Panc1 (cell line): ENCODE results near the gene STOM. TPM values are rescaled to one million over a fixed set of nuclear protein-coding genes. Genes with fewer than 3 reads are reported as not detected.

ENCODE experiments used
- ATAC-seq: fragments of 200-7000 bp; cut with Tn5 transposase; 2 replicates; pipeline ENCODE4 v1.9.1; 2020; ENCODE audit warnings: mild to moderate bottlenecking, moderate library complexity
- BruUV-seq: library from RNA; stranded (reverse); fragments of 400-500 nt; replicated peaks from 2 replicates; lab custom pipeline; 2021; lab: Mats Ljungman, UMichigan
- CTCF ChIA-PET: fragments of 300-600 bp; sonication (Branson Sonifier 250); formaldehyde crosslinking; loops from one replicate; lab custom pipeline; 2022; ENCODE audit warnings: antibody characterized with exemption; lab: Charles Lee
- POLR2A ChIA-PET: fragments of 300-600 bp; sonication (Branson Sonifier 250); formaldehyde crosslinking; loops from one replicate; lab custom pipeline; 2022; ENCODE audit warnings: antibody characterized with exemption; lab: Charles Lee
- DNase-seq: peaks from one replicate; pipeline ENCODE4 v3.0.0-alpha.2; 2010; ENCODE audit warnings: low read depth, low spot score
- H3K27ac ChIP-seq: 2 replicates; pipeline ENCODE4 v1.5.1; 2011; ENCODE audit warnings: mild to moderate bottlenecking, low read length, inconsistent platforms
- H3K27me3 ChIP-seq: fragments of 200-500 bp; sonication (Bioruptor generic); 2 replicates; pipeline ENCODE4 v1.6.0; 2014; ENCODE audit warnings: low read length, inconsistent platforms; ENCODE audit not compliant: control insufficient read depth, insufficient read depth
- H3K36me3 ChIP-seq: fragments of 200-500 bp; sonication (Bioruptor generic); 2 replicates; pipeline ENCODE4 v1.5.1; 2014; ENCODE audit warnings: inconsistent platforms, mild to moderate bottlenecking, low read length, moderate library complexity; ENCODE audit not compliant: control insufficient read depth, insufficient read depth
- H3K4me1 ChIP-seq: 2 replicates; pipeline ENCODE4 v1.5.1; 2011; ENCODE audit warnings: inconsistent platforms, mild to moderate bottlenecking, low read length, moderate library complexity; ENCODE audit not compliant: control insufficient read depth, insufficient read depth
- H3K4me3 ChIP-seq, 2 experiments: 2 replicates each; pipeline ENCODE4 v1.5.1; 2011 to 2012; ENCODE audit warnings: low read depth in 2 of 2, low read length in 2 of 2, mild to moderate bottlenecking in 2 of 2, inconsistent platforms in 1 of 2, moderate library complexity in 1 of 2
- H3K9me3 ChIP-seq: fragments of 200-500 bp; sonication (Bioruptor generic); 2 replicates; pipeline ENCODE4 v1.5.1; 2014; ENCODE audit warnings: low read depth, mild to moderate bottlenecking, inconsistent platforms, low read length, moderate library complexity; ENCODE audit not compliant: control insufficient read depth, insufficient read depth
- POLR2AphosphoS5 ChIP-seq: IDR thresholded peaks from 2 replicates; pipeline ENCODE4 v1.6.1; 2012; ENCODE audit warnings: mild to moderate bottlenecking, low read depth, low read length, moderate library complexity
- SIN3A ChIP-seq: IDR thresholded peaks from 2 replicates; pipeline ENCODE4 v1.6.1; 2012; ENCODE audit warnings: low read depth, mild to moderate bottlenecking, low read length, moderate library complexity, borderline replicate concordance; ENCODE audit not compliant: insufficient read depth
- TCF7L2 ChIP-seq: IDR thresholded peaks from 2 replicates; pipeline ENCODE4 v1.6.1; 2011; ENCODE audit warnings: mild to moderate bottlenecking, low read depth, low read length, inconsistent platforms
- in situ Hi-C: cut with HindIII; loops from 2 replicates; pipeline ENCODE4 v1.10.0; 2016; ENCODE audit warnings: low sequenced_read_pairs, low pct_unique_long_range_greater_than_20kb
- intact Hi-C: fragments of 100-400 bp; cut with micrococcal nuclease; formaldehyde crosslinking; loops from one replicate; pipeline ENCODE4 v1.10.0; 2022; ENCODE audit not compliant: unreplicated experiment
- total RNA-seq: library from RNA; stranded (reverse); gene quantifications from one replicate; pipeline ENCODE4 v1.2.1, GENCODE V29; 2021; ENCODE audit not compliant: unreplicated experiment
- TF ChIP-seq, protein P1 (sequence below): fragments of 450-650 bp; IDR thresholded peaks from 2 replicates; pipeline ENCODE4 v1.5.1; 2017; ENCODE audit warnings: mild to moderate bottlenecking
- TF ChIP-seq, protein P2 (sequence below), 2 experiments: IDR thresholded peaks; 2 replicates each; pipeline ENCODE4 v1.6.1; 2011 to 2012; ENCODE audit warnings: low read depth in 2 of 2, control low read depth in 1 of 2, low read length in 1 of 2, mild to moderate bottlenecking in 1 of 2, moderate library complexity in 1 of 2; ENCODE audit not compliant: insufficient read depth in 1 of 2

STOM gene
- total RNA-seq, 1 experiment from 2014 or later: 81.2 TPM

DNA sequence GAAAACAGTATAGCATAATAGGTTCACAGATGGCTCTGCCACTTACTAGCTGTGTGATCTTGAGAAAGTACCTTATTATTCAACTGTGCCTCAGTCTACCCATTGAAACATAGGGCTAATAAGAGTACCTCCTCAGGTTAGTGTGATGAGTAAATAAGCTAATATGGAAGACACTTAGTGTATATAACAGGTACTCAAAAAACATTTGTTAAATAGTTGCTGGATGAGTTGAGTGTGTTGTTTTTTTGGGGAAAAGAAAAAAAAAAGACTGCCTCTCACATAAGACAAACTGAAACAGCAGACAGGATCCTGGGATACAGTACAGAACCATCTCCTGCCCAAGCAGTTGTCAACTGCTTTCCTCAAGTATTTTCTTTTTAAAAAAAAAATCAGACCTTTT, 5.2 kb downstream of the STOM start:
- ATAC-seq: no peak
- ChIA-PET POLR2A (no interaction called here), CTCF (no interaction called here)
- no peak for DNase-seq
- H3K4me3 ChIP-seq: no peak overlapping the region
- no TSS peak for BruUV-seq
- in situ Hi-C loops: no loop called here
- TF ChIP-seq, protein P1, sequence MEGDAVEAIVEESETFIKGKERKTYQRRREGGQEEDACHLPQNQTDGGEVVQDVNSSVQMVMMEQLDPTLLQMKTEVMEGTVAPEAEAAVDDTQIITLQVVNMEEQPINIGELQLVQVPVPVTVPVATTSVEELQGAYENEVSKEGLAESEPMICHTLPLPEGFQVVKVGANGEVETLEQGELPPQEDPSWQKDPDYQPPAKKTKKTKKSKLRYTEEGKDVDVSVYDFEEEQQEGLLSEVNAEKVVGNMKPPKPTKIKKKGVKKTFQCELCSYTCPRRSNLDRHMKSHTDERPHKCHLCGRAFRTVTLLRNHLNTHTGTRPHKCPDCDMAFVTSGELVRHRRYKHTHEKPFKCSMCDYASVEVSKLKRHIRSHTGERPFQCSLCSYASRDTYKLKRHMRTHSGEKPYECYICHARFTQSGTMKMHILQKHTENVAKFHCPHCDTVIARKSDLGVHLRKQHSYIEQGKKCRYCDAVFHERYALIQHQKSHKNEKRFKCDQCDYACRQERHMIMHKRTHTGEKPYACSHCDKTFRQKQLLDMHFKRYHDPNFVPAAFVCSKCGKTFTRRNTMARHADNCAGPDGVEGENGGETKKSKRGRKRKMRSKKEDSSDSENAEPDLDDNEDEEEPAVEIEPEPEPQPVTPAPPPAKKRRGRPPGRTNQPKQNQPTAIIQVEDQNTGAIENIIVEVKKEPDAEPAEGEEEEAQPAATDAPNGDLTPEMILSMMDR: no peak
- TF ChIP-seq, protein P2, sequence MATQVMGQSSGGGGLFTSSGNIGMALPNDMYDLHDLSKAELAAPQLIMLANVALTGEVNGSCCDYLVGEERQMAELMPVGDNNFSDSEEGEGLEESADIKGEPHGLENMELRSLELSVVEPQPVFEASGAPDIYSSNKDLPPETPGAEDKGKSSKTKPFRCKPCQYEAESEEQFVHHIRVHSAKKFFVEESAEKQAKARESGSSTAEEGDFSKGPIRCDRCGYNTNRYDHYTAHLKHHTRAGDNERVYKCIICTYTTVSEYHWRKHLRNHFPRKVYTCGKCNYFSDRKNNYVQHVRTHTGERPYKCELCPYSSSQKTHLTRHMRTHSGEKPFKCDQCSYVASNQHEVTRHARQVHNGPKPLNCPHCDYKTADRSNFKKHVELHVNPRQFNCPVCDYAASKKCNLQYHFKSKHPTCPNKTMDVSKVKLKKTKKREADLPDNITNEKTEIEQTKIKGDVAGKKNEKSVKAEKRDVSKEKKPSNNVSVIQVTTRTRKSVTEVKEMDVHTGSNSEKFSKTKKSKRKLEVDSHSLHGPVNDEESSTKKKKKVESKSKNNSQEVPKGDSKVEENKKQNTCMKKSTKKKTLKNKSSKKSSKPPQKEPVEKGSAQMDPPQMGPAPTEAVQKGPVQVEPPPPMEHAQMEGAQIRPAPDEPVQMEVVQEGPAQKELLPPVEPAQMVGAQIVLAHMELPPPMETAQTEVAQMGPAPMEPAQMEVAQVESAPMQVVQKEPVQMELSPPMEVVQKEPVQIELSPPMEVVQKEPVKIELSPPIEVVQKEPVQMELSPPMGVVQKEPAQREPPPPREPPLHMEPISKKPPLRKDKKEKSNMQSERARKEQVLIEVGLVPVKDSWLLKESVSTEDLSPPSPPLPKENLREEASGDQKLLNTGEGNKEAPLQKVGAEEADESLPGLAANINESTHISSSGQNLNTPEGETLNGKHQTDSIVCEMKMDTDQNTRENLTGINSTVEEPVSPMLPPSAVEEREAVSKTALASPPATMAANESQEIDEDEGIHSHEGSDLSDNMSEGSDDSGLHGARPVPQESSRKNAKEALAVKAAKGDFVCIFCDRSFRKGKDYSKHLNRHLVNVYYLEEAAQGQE (IDR thresholded peaks at IDR 0.05; ENCODE audit: insufficient read depth in 1 of 2, low read depth in 2 of 2, low read length in 1 of 2): no peak
- TF ChIP-seq SIN3A (no peak), TCF7L2 (no peak), POLR2AphosphoS5 (no peak)
- no peaks in the 10 kb centered on the region for H3K9me3 ChIP-seq
- H3K27me3 ChIP-seq: no peaks in the 10 kb centered on the region
- H3K4me1 ChIP-seq: peaks cover 33% of the 10 kb centered on the region
- peak overlapping the region; percentile 57; the same call in 1 of the 2 replicates for H3K27ac ChIP-seq
- intact Hi-C loops: no loop called here
- H3K36me3 ChIP-seq: no peaks in the 10 kb centered on the region; the same call in 1 of the 2 replicates

DNA sequence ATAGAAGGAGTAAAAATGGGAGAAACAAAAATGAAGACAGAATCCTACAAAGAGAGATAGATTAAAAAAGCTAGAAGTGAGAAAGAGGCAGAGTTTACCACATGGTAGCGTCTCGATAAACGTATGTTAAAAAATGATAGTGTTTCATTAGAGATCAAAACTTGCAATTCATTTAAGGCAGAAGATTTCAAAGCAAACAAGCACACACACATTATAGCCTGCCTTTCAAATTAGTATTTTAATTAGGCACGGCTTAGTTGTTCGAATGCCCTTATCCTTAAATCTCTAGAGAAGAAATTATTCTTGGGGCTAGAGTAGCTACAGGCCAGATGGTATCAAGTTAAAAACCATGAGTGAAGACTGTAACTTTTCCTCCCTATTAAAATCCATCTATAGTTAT, 6.0 kb downstream of the STOM start:
- peaks cover 33% of the 10 kb centered on the region for H3K4me1 ChIP-seq
- intact Hi-C loops (no loop called here), in situ Hi-C loops (no loop called here)
- no peaks in the 10 kb centered on the region for H3K9me3 ChIP-seq
- DNase-seq (no peak), ATAC-seq (no peak)
- no peaks in the 10 kb centered on the region; the same call in 1 of the 2 replicates for H3K36me3 ChIP-seq
- peak overlapping the region; percentile 77; the same call in 1 of the 2 replicates for H3K27ac ChIP-seq
- TF ChIP-seq, protein P1: no peak
- TF ChIP-seq SIN3A (no peak), TCF7L2 (no peak), POLR2AphosphoS5 (no peak)
- TF ChIP-seq, protein P2 (IDR thresholded peaks at IDR 0.05; ENCODE audit: insufficient read depth in 1 of 2, low read depth in 2 of 2, low read length in 1 of 2): no peak
- POLR2A ChIA-PET: no interaction called here
- no peak overlapping the region for H3K4me3 ChIP-seq
- H3K27me3 ChIP-seq: no peaks in the 10 kb centered on the region
- CTCF ChIA-PET: no interaction called here
- BruUV-seq: no TSS peak
